GM12878 (cell line): ENCODE results near the gene MEAF6. TPM values are rescaled to one million over a fixed set of nuclear protein-coding genes. Genes with fewer than 3 reads are reported as not detected.

Experiments
- ATAC-seq: fragments of 200-7000 bp; cut with Tn5 transposase; 3 replicates; pipeline ENCODE4 v1.9.1; 2020; ENCODE audit warnings: mild to moderate bottlenecking, moderate library complexity
- BruUV-seq: library from RNA; stranded (reverse); fragments of 400-500 nt; replicated peaks from 2 replicates; lab custom pipeline; 2021; lab: Mats Ljungman, UMichigan
- CTCF ChIA-PET: fragments of 300-600 bp; sonication (Branson Sonifier 250); formaldehyde crosslinking; extraction: SDS; loops from one replicate; lab custom pipeline; 2021; ENCODE audit warnings: inconsistent platforms; lab: Yijun Ruan, JAX
- POLR2A ChIA-PET: fragments of 350-600 bp; formaldehyde crosslinking; extraction: SDS; loops from one replicate; lab custom pipeline; 2021; ENCODE audit warnings: inconsistent platforms; lab: Charles Lee
- RAD21 ChIA-PET: fragments of 300-600 bp; sonication (Branson Sonifier 250); formaldehyde crosslinking; loops from one replicate; lab custom pipeline; 2023; ENCODE audit warnings: antibody characterized with exemption; ENCODE audit not compliant: unreplicated experiment; lab: Charles Lee
- SMC1A ChIA-PET: fragments of 300-600 bp; sonication (Branson Sonifier 250); formaldehyde crosslinking; loops from one replicate; lab custom pipeline; 2023; ENCODE audit not compliant: unreplicated experiment, uncharacterized antibody; lab: Charles Lee
- DNase-seq: peaks from one replicate; pipeline ENCODE4 v3.0.0-alpha.2; 2011; ENCODE audit warnings: low read depth, low spot score
- FAIRE-seq: peaks from 3 replicates; lab custom pipeline; 2011; peaks lifted over from hg19 to GRCh38; lab: Jason Lieb, UNC
- H2AFZ ChIP-seq: 2 replicates; pipeline ENCODE4 v1.6.0; 2011; ENCODE audit warnings: low read depth, low read length, control low read depth; ENCODE audit not compliant: control insufficient read depth
- H3K27ac ChIP-seq: 2 replicates; pipeline ENCODE4 v1.5.1; 2011; ENCODE audit warnings: control low read depth; ENCODE audit not compliant: control insufficient read depth, insufficient read depth
- H3K27me3 ChIP-seq, 2 experiments: replicated peaks in 1 of 2; 2 replicates each; pipeline versions ENCODE4 v1.6.0 to v1.6.1; 2011; ENCODE audit warnings: low read length in 1 of 2; ENCODE audit not compliant: control insufficient read depth in 2 of 2, insufficient read depth in 2 of 2
- H3K36me3 ChIP-seq, 2 experiments: 2 replicates each; pipeline ENCODE4 v1.5.1; 2011; ENCODE audit warnings: low read length in 1 of 2; ENCODE audit not compliant: control insufficient read depth in 2 of 2, insufficient read depth in 2 of 2
- H3K4me1 ChIP-seq: 2 replicates; pipeline ENCODE4 v1.6.1; 2011; ENCODE audit warnings: mild to moderate bottlenecking, low read length, moderate library complexity, mixed read lengths; ENCODE audit not compliant: control insufficient read depth, insufficient read depth
- H3K4me2 ChIP-seq: 2 replicates; pipeline ENCODE4 v1.6.0; 2011; ENCODE audit warnings: control low read depth; ENCODE audit not compliant: control insufficient read depth, insufficient read depth
- H3K4me3 ChIP-seq: fragments of 200-600 bp; sonication (generic); 2 replicates; pipeline ENCODE4 v1.5.1; 2016
- H3K79me2 ChIP-seq: 2 replicates; pipeline ENCODE4 v1.6.0; 2011; ENCODE audit warnings: low read length; ENCODE audit not compliant: control insufficient read depth, insufficient read depth
- H3K9ac ChIP-seq: 2 replicates; pipeline ENCODE4 v1.8.0; 2011; ENCODE audit warnings: low read length, control low read depth, mixed read lengths; ENCODE audit not compliant: control insufficient read depth, insufficient read depth
- H3K9me3 ChIP-seq: replicated peaks from 3 replicates; pipeline ENCODE4 v1.5.1; 2011; ENCODE audit warnings: mild to moderate bottlenecking, low read length; ENCODE audit not compliant: control insufficient read depth, insufficient read depth
- H4K20me1 ChIP-seq: 2 replicates; pipeline ENCODE4 v1.6.0; 2011; ENCODE audit not compliant: control insufficient read depth, insufficient read depth
- MTA3 ChIP-seq: IDR thresholded peaks from 2 replicates; pipeline ENCODE4 v1.6.1; 2012; ENCODE audit warnings: low read length, inconsistent platforms, borderline replicate concordance
- PML ChIP-seq: IDR thresholded peaks from 2 replicates; pipeline ENCODE4 v1.6.1; 2012; ENCODE audit warnings: low read length, inconsistent platforms
- POLR2A ChIP-seq: IDR thresholded peaks from 2 replicates; pipeline ENCODE4 v1.6.1; 2011; ENCODE audit warnings: low read depth, mild to moderate bottlenecking, low read length
- POLR2AphosphoS2 ChIP-seq: IDR thresholded peaks from 2 replicates; pipeline ENCODE4 v1.6.1; 2011; ENCODE audit warnings: low read depth, mild to moderate bottlenecking, low read length, improper control_type of control experiment, moderate library complexity
- RAD21 ChIP-seq: IDR thresholded peaks from 2 replicates; pipeline ENCODE4 v1.6.1; 2011; ENCODE audit warnings: mild to moderate bottlenecking, low read depth, low read length, moderate library complexity; ENCODE audit not compliant: insufficient read depth
- SMAD5 ChIP-seq: IDR thresholded peaks from 2 replicates; pipeline ENCODE4 v1.6.1; 2016; ENCODE audit warnings: antibody characterized with exemption, low read depth
- ZSCAN29 ChIP-seq: fragments of 450-650 bp; IDR thresholded peaks from 2 replicates; pipeline ENCODE4 v1.6.1; 2017; ENCODE audit warnings: mild to moderate bottlenecking, moderate library complexity
- WGBS: methylation state at CpG from one replicate; pipeline ENCODE4 v1.1.6; 2016; ENCODE audit warnings: low lambda C conversion rate; ENCODE audit not compliant: insufficient replicate concordance, insufficient coverage; ENCODE audit errors: missing lambda C conversion rate; 5-methylcytosine and 5-hydroxymethylcytosine counted together
- in situ Hi-C: fragments of 300-500 bp; cut with MboI; formaldehyde crosslinking; loops from 9 replicates; pipeline ENCODE4 v1.14.3; 2018; ENCODE audit warnings: mixed read lengths
- intact Hi-C: fragments of 100-400 bp; cut with micrococcal nuclease; formaldehyde crosslinking; loops from one replicate; pipeline ENCODE4 v1.14.2; 2022; ENCODE audit not compliant: unreplicated experiment
- polyA plus RNA-seq, 11 experiments: library from polyadenylated mRNA; depleted of rRNA in 4 of 11; unstranded in 6 of 11; stranded (reverse) in 5 of 11; fragments of >200 nt; fragmentation: Nextera tagmentation in 4 of 11; fragmentation: Illumina TruSeq in 1 of 11; extraction: Ambion mirVana in 4 of 11; extraction: Trizol in 1 of 11; gene quantifications; 1 replicate in 1 of 11; 2 replicates in 10 of 11; pipeline versions ENCODE4 v1.2.1 to v1.2.3, GENCODE V29; 2011 to 2016; ENCODE audit warnings: inconsistent platforms in 2 of 11, missing spikeins in 2 of 11, low read depth in 1 of 11
- total RNA-seq, 4 experiments: library from RNA; depleted of rRNA in 3 of 4; stranded (reverse); fragments of >200 nt in 3 of 4; fragmentation: Illumina TruSeq in 1 of 4; extraction: Trizol in 1 of 4; gene quantifications; 2 replicates each; pipeline versions ENCODE4 v1.2.1 to v1.2.3, GENCODE V29; 2013 to 2021
- TF ChIP-seq, protein P1 (sequence below): fragments of 450-650 bp; IDR thresholded peaks from 2 replicates; pipeline ENCODE4 v1.6.1; 2017; ENCODE audit warnings: antibody characterized with exemption, mild to moderate bottlenecking, moderate library complexity
- TF ChIP-seq, protein P2 (sequence below): IDR thresholded peaks from 2 replicates; pipeline ENCODE4 v1.6.1; 2011; ENCODE audit warnings: borderline replicate concordance, low read depth, mild to moderate bottlenecking, moderate library complexity, mixed read lengths, low read length; ENCODE audit not compliant: insufficient read depth; ENCODE audit errors: extremely low read length
- TF ChIP-seq, protein P3 (sequence below): IDR thresholded peaks from 2 replicates; pipeline ENCODE4 v1.6.1; 2012; ENCODE audit warnings: low read depth, low read length, improper control_type of control experiment

MEAF6 gene
- total and polyA plus RNA-seq, 10 of the 15 experiments (the other 5 are each of a cell fraction or from before 2014, with no cell fraction given), result 30.8 to 75.0 (median 58.1) TPM

DNA sequence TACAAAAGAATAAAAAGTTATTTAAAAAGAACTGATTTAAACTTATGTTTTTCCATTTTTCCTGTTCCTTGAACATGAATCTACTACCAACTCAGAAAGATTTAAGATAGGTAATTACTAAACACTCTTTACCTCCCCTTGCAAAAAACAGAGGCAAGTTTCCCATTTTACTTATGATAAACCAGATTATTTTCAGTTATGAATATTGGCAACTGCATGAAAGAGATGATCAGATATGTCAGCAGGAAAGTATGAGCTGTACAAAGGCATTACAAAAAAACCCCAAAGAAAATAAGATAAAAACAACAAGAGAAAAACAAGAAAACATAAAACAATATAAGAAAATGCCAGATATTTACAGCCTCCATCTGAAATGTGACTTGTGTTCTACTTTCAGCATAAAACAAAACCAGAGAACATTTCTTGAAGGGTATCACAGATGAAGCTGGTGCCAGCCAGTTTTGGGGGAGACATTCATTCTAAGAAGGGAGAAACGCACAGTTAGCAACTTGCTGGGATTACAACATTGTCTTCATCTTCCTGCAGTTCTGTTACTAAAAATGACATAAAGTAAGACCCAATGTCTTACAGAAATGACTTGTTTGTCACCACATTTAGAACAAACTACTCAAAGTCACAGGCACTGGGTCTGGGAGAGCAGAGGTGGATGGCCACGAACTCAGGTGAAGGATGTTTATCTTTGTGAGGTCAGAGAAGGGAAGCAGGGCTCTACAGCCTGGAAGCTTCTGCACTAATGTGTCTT lies 21.0 kb downstream of the MEAF6 start:
- DNase-seq, result no peak
- Histone ChIP-seq H3K4me3 (no peak overlapping the region), H3K4me1 (no peaks in the 10 kb centered on the region), H3K79me2 (no peaks in the 10 kb centered on the region), H3K27ac (no peak overlapping the region), H3K4me2 (no peak overlapping the region), H3K27me3 (no peaks in the 10 kb centered on the region), H3K9me3 (no peaks in the 10 kb centered on the region), H4K20me1 (no peaks in the 10 kb centered on the region), H3K36me3 (peaks cover 4 to 10% of the 10 kb centered on the region in 2 experiments; a peak in 3 of 4 replicates), H3K9ac (no peak overlapping the region), H2AFZ (no peak overlapping the region)
- ChIA-PET RAD21 (no interaction called here), SMC1A (no interaction called here), POLR2A (interaction anchor here (1.3 kb wide), 1 partner anchor 18 kb away, joined by 3 read pairs; no protein-coding TSS in a partner anchor), CTCF (interaction anchor here (0.7 to 1.5 kb wide), 3 partner anchors 35 to 189 kb away, joined by 3 to 4 read pairs (median 3); no protein-coding TSS in a partner anchor)
- peak; percentile 13 for FAIRE-seq
- BruUV-seq, result TSS peak; percentile 37
- intact Hi-C loops (no loop called here), in situ Hi-C loops (loop anchor here (5.0 kb wide), 1 partner anchor 36 kb away; no protein-coding TSS in a partner anchor)
- no peak for ATAC-seq
- no peak for TF ChIP-seq SMAD5
- TF ChIP-seq POLR2AphosphoS2, result no peak
- no peak for TF ChIP-seq PML
- WGBS, result 80% methylated on average over 2 of the region's 2 CpGs

DNA sequence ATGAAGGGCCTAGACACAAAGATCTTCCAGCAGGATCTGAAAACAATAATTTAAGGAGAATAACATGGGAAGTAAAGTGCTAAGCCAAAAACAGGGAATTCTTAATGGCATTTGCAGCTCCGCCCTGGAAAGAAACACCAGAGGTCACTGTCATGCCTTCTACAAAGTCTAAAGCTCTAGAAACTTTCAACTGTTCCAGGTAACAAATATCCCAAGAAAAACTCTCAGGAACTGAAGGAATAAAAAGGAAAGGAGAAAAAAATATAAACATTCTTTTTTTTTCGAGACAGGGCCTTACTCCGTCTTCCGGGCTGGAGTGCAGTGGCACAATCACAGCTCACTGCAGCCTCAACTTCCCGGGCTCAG lies 27.0 kb downstream of the MEAF6 start:
- ChIA-PET POLR2A (interaction anchor here (0.9 to 3.6 kb wide), 5 partner anchors 9 to 194 kb away, joined by 3 to 35 read pairs (median 3); partner anchors contain the start of genes SNIP1 and ZC3H12A), CTCF (interaction anchor here (0.7 to 8.1 kb wide), 28 partner anchors 10 to 750 kb away, joined by 3 to 289 read pairs (median 5); partner anchors contain the start of genes DNALI1, MEAF6 and ZC3H12A), SMC1A (interaction anchor here (0.6 to 4.7 kb wide), 24 partner anchors 9 to 202 kb away, joined by 3 to 128 read pairs (median 5); partner anchors contain the start of gene ZC3H12A), RAD21 (interaction anchor here (0.7 to 8.3 kb wide), 18 partner anchors 9 to 911 kb away, joined by 3 to 166 read pairs (median 5); partner anchors contain the start of genes GNL2, MEAF6, SNIP1 and ZC3H12A)
- Histone ChIP-seq H2AFZ (no peak overlapping the region), H3K36me3 (peaks cover 12 to 14% of the 10 kb centered on the region in 2 experiments; a peak in 3 of 4 replicates), H3K4me2 (no peak overlapping the region), H4K20me1 (no peaks in the 10 kb centered on the region), H3K4me1 (peaks cover 9% of the 10 kb centered on the region), H3K9me3 (no peaks in the 10 kb centered on the region), H3K79me2 (no peaks in the 10 kb centered on the region; the same call in 1 of the 2 replicates), H3K4me3 (no peak overlapping the region), H3K9ac (no peak overlapping the region), H3K27ac (no peak overlapping the region), H3K27me3 (no peaks in the 10 kb centered on the region)
- DNase-seq, result no peak
- no peak for ATAC-seq
- BruUV-seq, result no TSS peak
- no peak for FAIRE-seq
- intact Hi-C loops (loop anchor here (1.0 kb wide), 1 partner anchor 32 kb away; no protein-coding TSS in a partner anchor), in situ Hi-C loops (no loop called here)
- 53% methylated on average over 5 of the region's 5 CpGs for WGBS
- TF ChIP-seq RAD21, result no peak
- no peak for TF ChIP-seq MTA3
- no peak for TF ChIP-seq ZSCAN29
- TF ChIP-seq, protein P1, sequence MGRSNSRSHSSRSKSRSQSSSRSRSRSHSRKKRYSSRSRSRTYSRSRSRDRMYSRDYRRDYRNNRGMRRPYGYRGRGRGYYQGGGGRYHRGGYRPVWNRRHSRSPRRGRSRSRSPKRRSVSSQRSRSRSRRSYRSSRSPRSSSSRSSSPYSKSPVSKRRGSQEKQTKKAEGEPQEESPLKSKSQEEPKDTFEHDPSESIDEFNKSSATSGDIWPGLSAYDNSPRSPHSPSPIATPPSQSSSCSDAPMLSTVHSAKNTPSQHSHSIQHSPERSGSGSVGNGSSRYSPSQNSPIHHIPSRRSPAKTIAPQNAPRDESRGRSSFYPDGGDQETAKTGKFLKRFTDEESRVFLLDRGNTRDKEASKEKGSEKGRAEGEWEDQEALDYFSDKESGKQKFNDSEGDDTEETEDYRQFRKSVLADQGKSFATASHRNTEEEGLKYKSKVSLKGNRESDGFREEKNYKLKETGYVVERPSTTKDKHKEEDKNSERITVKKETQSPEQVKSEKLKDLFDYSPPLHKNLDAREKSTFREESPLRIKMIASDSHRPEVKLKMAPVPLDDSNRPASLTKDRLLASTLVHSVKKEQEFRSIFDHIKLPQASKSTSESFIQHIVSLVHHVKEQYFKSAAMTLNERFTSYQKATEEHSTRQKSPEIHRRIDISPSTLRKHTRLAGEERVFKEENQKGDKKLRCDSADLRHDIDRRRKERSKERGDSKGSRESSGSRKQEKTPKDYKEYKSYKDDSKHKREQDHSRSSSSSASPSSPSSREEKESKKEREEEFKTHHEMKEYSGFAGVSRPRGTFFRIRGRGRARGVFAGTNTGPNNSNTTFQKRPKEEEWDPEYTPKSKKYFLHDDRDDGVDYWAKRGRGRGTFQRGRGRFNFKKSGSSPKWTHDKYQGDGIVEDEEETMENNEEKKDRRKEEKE, result no peak
- TF ChIP-seq, protein P2, sequence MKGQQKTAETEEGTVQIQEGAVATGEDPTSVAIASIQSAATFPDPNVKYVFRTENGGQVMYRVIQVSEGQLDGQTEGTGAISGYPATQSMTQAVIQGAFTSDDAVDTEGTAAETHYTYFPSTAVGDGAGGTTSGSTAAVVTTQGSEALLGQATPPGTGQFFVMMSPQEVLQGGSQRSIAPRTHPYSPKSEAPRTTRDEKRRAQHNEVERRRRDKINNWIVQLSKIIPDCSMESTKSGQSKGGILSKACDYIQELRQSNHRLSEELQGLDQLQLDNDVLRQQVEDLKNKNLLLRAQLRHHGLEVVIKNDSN, result no peak
- no peak for TF ChIP-seq POLR2A
- TF ChIP-seq, protein P3, sequence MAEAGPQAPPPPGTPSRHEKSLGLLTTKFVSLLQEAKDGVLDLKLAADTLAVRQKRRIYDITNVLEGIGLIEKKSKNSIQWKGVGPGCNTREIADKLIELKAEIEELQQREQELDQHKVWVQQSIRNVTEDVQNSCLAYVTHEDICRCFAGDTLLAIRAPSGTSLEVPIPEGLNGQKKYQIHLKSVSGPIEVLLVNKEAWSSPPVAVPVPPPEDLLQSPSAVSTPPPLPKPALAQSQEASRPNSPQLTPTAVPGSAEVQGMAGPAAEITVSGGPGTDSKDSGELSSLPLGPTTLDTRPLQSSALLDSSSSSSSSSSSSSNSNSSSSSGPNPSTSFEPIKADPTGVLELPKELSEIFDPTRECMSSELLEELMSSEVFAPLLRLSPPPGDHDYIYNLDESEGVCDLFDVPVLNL, result no peak
